ENCODE data around the gene UNC13D. TPM values are rescaled to one million over a fixed set of nuclear protein-coding genes. Genes with fewer than 3 reads are reported as not detected.

The UNC13D gene
- total RNA-seq, 1 donor from 2014 or later, result 33.1 TPM

DNA sequence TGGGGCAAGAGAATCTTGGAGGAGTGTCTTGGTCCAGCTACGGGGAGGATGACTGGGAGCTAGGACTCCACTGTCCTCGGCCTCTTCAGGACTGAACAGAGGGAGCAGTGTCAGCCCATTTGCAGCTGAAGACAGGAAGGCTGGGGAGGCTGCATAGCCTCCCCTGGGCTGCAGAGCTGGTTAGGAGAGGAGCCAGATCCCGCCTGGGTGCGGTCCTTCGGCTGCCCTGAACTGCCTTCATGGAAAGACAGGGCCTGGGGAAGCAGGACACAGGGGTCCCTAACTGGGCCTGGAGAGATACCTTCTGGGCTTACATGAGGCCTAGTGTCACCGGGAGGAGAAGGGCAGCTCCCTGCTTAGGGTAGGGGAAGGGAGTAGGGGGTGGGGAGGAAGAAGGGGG is 26.6 kb downstream of the UNC13D start:
- no peaks in the 10 kb centered on the region for H3K27me3 ChIP-seq
- H3K36me3 ChIP-seq, result peaks cover 67 to 90% of the 10 kb centered on the region in 2 donors
- no peak for DNase-seq (ENCODE audit: low spot score in 2 of 2)
- no peaks in the 10 kb centered on the region for H3K9me3 ChIP-seq
- H3K27ac ChIP-seq, result no peak overlapping the region
- TF ChIP-seq, protein P1, sequence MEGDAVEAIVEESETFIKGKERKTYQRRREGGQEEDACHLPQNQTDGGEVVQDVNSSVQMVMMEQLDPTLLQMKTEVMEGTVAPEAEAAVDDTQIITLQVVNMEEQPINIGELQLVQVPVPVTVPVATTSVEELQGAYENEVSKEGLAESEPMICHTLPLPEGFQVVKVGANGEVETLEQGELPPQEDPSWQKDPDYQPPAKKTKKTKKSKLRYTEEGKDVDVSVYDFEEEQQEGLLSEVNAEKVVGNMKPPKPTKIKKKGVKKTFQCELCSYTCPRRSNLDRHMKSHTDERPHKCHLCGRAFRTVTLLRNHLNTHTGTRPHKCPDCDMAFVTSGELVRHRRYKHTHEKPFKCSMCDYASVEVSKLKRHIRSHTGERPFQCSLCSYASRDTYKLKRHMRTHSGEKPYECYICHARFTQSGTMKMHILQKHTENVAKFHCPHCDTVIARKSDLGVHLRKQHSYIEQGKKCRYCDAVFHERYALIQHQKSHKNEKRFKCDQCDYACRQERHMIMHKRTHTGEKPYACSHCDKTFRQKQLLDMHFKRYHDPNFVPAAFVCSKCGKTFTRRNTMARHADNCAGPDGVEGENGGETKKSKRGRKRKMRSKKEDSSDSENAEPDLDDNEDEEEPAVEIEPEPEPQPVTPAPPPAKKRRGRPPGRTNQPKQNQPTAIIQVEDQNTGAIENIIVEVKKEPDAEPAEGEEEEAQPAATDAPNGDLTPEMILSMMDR (IDR thresholded peaks at IDR 0.05), result no peak
- intact Hi-C loops (cut with DNase I), result no loop called here
- H3K4me3 ChIP-seq, result no peak overlapping the region
- no peaks in the 10 kb centered on the region for H3K4me1 ChIP-seq

DNA sequence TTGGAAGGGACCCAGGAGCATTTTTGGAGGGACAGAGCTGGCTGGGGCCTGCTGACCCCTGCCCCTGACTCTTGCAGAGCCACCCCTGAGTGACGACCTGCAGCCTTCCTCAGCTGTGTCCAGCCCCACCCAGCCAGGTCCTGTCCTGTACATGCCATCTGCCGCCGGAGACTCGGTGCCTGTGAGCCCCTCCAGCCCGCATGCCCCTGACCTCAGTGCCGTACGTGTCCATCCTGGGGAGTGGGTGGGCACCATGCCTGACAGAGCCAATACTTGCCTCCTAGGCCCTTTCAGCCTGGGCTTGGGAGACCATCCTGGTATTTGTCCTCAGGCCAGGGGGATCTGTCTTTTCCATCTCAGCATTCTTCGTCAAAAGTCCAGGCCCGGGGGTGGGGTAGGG is 27.5 kb downstream of the UNC13D start:
- intact Hi-C loops (cut with DNase I), result no loop called here
- TF ChIP-seq, protein P1 (IDR thresholded peaks at IDR 0.05), result no peak
- DNase-seq (ENCODE audit: low spot score in 2 of 2), result no peak
- no peaks in the 10 kb centered on the region for H3K9me3 ChIP-seq
- H3K27ac ChIP-seq, result no peak overlapping the region
- H3K36me3 ChIP-seq, result peaks cover 76 to 94% of the 10 kb centered on the region in 2 donors
- H3K4me3 ChIP-seq, result no peak overlapping the region
- no peaks in the 10 kb centered on the region for H3K27me3 ChIP-seq
- H3K4me1 ChIP-seq, result no peaks in the 10 kb centered on the region

DNA sequence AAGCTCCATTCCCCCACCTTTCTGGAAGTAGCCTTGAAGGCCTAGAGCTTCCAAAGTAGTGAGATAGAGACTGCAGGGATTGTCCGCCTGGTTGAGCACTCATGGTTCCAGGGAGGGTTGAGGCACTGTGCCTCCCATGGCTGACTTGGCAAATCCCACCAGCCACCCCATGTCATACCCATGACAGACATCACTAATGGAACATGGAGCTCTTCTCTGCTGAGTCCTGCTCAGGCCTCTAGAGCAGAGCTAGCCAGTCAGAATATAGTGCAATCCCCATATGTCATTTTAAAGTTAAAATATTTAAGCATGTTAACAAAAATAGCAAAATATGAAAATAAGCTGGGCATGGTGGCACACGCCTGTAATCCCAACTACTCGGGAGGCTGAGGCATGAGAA is 28.8 kb downstream of the UNC13D start:
- no peak overlapping the region for H3K27ac ChIP-seq
- H3K9me3 ChIP-seq, result no peaks in the 10 kb centered on the region
- H3K27me3 ChIP-seq, result no peaks in the 10 kb centered on the region
- no peak for DNase-seq (ENCODE audit: low spot score in 2 of 2)
- no peak overlapping the region for H3K4me3 ChIP-seq
- TF ChIP-seq, protein P1 (IDR thresholded peaks at IDR 0.05), result no peak
- no peaks in the 10 kb centered on the region for H3K4me1 ChIP-seq
- H3K36me3 ChIP-seq, result peaks cover 81 to 97% of the 10 kb centered on the region in 2 donors
- intact Hi-C loops (cut with DNase I), result no loop called here

DNA sequence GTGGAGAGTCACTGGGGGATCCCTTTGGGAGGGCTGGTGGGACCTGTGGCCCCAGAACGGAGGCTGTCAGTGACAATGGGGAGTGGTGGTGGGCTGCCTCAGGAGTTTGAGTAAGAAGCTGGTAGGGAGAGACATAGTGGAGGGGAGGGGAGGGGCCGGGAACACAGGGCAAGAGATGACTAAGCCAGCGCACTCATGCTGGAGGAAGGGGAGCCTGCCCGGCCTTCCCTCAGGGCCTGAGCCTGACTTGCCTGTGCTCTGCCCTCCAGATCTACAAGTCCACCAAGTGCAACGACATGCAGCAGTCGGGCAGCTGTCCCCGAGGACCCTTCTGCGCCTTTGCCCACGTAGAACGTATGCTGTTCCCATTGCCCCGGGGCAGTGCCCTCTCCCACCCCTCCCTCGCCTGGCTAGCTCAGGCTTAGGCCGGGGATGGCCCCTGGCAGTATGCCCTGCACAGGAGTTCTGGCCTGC is 29.3 kb downstream of the UNC13D start:
- Histone ChIP-seq H3K4me3 (no peak overlapping the region), H3K36me3 (peaks cover 80 to 97% of the 10 kb centered on the region in 2 donors), H3K4me1 (no peaks in the 10 kb centered on the region), H3K9me3 (no peaks in the 10 kb centered on the region), H3K27ac (no peak overlapping the region), H3K27me3 (no peaks in the 10 kb centered on the region)
- TF ChIP-seq, protein P1 (IDR thresholded peaks at IDR 0.05), result no peak
- intact Hi-C loops (cut with DNase I), result no loop called here
- no peak for DNase-seq (ENCODE audit: low spot score in 2 of 2)

DNA sequence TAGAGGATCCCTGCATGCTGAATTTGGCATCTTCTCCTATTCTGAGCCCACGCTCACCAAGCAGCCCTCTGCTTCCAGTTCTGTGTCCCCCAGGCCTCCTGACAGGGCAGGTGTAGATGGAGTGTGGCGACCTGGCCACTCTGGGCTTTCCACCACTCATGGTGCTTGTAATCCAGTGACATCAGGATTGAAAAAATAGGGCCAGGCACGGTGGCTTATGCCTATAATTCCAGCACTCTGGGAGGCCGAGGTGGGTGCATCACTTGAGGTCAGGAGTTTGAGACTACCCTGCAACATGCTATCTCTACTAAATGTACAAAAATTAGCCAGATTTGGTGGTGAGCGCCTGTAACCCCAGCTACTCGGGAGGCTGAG is 30.2 kb downstream of the UNC13D start:
- Histone ChIP-seq H3K27ac (no peak overlapping the region), H3K4me1 (no peaks in the 10 kb centered on the region), H3K27me3 (no peaks in the 10 kb centered on the region), H3K4me3 (no peak overlapping the region), H3K9me3 (no peaks in the 10 kb centered on the region), H3K36me3 (peaks cover 76 to 91% of the 10 kb centered on the region in 2 donors)
- TF ChIP-seq, protein P1 (IDR thresholded peaks at IDR 0.05), result no peak
- intact Hi-C loops (cut with DNase I), result no loop called here
- DNase-seq (ENCODE audit: low spot score in 2 of 2), result no peak

All from ascending aorta (tissue), 2 donors.